ENCODE results near the gene TAF3.

The TAF3 gene

DNA sequence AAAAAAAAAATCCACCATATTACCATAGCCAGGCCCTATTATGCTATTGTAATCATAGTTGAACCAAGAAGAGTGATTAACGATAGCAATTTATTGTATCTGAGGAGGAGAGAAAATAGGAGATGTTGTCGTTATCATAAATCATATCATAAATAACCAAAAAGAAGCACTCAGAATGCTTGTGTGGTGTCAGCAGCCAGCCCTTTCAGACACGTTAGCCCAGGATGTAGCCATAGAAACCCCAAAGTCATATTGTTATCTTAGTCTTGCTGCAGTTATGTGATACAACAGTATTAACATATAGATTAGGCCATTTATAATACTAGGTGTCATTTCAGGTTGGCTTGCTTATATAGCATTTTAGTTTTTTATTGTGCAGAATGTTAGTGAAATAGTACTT is 134.0 kb downstream of the TAF3 start:
- H4K20me1 ChIP-seq (ENCODE audit: insufficient read depth, low read length) = no peaks in the 10 kb centered on the region
- DNase-seq = no peak
- H3K4me2 ChIP-seq (ENCODE audit: low read depth, low read length) = no peak overlapping the region
- H3K9me3 ChIP-seq (replicated peaks; ENCODE audit: insufficient read depth, low read length) = no peaks in the 10 kb centered on the region
- TF ChIP-seq, protein P1, sequence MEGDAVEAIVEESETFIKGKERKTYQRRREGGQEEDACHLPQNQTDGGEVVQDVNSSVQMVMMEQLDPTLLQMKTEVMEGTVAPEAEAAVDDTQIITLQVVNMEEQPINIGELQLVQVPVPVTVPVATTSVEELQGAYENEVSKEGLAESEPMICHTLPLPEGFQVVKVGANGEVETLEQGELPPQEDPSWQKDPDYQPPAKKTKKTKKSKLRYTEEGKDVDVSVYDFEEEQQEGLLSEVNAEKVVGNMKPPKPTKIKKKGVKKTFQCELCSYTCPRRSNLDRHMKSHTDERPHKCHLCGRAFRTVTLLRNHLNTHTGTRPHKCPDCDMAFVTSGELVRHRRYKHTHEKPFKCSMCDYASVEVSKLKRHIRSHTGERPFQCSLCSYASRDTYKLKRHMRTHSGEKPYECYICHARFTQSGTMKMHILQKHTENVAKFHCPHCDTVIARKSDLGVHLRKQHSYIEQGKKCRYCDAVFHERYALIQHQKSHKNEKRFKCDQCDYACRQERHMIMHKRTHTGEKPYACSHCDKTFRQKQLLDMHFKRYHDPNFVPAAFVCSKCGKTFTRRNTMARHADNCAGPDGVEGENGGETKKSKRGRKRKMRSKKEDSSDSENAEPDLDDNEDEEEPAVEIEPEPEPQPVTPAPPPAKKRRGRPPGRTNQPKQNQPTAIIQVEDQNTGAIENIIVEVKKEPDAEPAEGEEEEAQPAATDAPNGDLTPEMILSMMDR (IDR thresholded peaks at IDR 0.05; ENCODE audit: low read length) = no peak
- TF ChIP-seq EZH2phosphoT487 (IDR thresholded peaks at IDR 0.05; ENCODE audit: low read length) (no peak), EZH2 (optimal IDR thresholded peaks at IDR 0.05; ENCODE audit: low read depth, low read length) (no peak)
- H3K9me2 ChIP-seq (replicated peaks; ENCODE audit: insufficient read depth, low read length) = no peaks in the 10 kb centered on the region
- H3F3A ChIP-seq (ENCODE audit: insufficient read depth, low read length) = no peaks in the 10 kb centered on the region
- H3K4me3 ChIP-seq (ENCODE audit: low read length) = no peak overlapping the region
- H3K27ac ChIP-seq (ENCODE audit: low read length) = no peak overlapping the region
- H3K36me3 ChIP-seq (replicated peaks; ENCODE audit: insufficient read depth, low read length) = no peaks in the 10 kb centered on the region
- no peaks in the 10 kb centered on the region for H3K27me3 ChIP-seq (replicated peaks; ENCODE audit: insufficient read depth, low read length)
- H2AFZ ChIP-seq (ENCODE audit: low read length) = no peak overlapping the region
- H3K4me1 ChIP-seq (ENCODE audit: low read length) = no peaks in the 10 kb centered on the region
- H3K9ac ChIP-seq (ENCODE audit: low read length) = no peak overlapping the region
- 0 out of 2 replicates have a peak, but pooled peaks cover 4% of the 10 kb centered on the region for H3K79me2 ChIP-seq (ENCODE audit: low read length)

DNA sequence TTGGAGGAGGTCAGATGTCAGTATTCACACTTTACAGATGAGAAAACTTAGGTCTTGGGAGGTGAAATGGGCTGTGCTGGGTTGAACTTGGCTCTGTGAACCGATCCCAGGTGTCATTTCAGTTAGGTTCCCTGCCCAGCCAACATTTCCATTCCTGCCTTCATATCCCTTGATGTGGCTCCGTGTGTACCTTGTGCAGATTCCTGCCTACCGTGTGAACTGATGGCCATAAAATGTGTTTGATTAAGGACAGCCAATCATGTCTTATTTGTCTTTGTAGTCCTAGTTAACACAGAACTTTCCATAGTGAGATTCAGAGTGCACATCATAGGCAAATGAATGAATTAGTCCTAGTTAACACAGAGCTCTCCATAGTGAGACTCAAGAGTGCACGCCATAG is 135.1 kb downstream of the TAF3 start:
- Histone ChIP-seq H3K27ac (ENCODE audit: low read length) (no peak overlapping the region), H3K9ac (ENCODE audit: low read length) (no peak overlapping the region), H3K36me3 (replicated peaks; ENCODE audit: insufficient read depth, low read length) (no peaks in the 10 kb centered on the region), H2AFZ (ENCODE audit: low read length) (no peak overlapping the region), H3K79me2 (ENCODE audit: low read length) (0 out of 2 replicates have a peak, but pooled peaks cover 4% of the 10 kb centered on the region), H3K4me3 (ENCODE audit: low read length) (no peak overlapping the region), H3K27me3 (replicated peaks; ENCODE audit: insufficient read depth, low read length) (no peaks in the 10 kb centered on the region), H3K9me2 (replicated peaks; ENCODE audit: insufficient read depth, low read length) (no peaks in the 10 kb centered on the region), H3K4me1 (ENCODE audit: low read length) (no peaks in the 10 kb centered on the region), H3K9me3 (replicated peaks; ENCODE audit: insufficient read depth, low read length) (no peaks in the 10 kb centered on the region), H3F3A (ENCODE audit: insufficient read depth, low read length) (no peaks in the 10 kb centered on the region), H4K20me1 (ENCODE audit: insufficient read depth, low read length) (no peaks in the 10 kb centered on the region), H3K4me2 (ENCODE audit: low read depth, low read length) (no peak overlapping the region)
- no peak for TF ChIP-seq EZH2phosphoT487 (IDR thresholded peaks at IDR 0.05; ENCODE audit: low read length)
- TF ChIP-seq, protein P1 (IDR thresholded peaks at IDR 0.05; ENCODE audit: low read length) = no peak
- no peak for TF ChIP-seq EZH2 (optimal IDR thresholded peaks at IDR 0.05; ENCODE audit: low read depth, low read length)
- no peak for DNase-seq

DNA sequence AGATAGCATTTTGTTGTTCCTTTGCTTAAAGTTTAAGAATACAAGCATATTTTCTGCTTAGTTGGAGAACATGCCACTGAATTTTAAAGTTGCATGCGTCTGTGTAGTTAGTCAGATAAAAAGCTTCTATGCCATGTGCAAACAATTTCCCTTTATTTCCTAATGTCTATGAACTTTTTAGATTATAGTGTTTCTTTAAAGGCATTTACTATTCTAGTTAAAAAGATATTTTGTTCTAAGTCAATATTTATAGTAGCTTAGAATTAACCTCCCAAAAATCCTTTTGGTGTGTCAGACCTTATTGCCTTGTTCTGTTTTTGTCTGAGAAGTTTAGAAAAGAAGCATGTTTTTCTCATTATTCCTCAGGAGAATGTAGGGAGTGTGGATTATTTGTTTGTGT is 137.1 kb downstream of the TAF3 start:
- Histone ChIP-seq H3K27ac (ENCODE audit: low read length) (no peak overlapping the region), H3K4me1 (ENCODE audit: low read length) (no peaks in the 10 kb centered on the region), H4K20me1 (ENCODE audit: insufficient read depth, low read length) (no peaks in the 10 kb centered on the region), H2AFZ (ENCODE audit: low read length) (no peak overlapping the region), H3K4me3 (ENCODE audit: low read length) (no peak overlapping the region), H3K9me3 (replicated peaks; ENCODE audit: insufficient read depth, low read length) (no peaks in the 10 kb centered on the region), H3K79me2 (ENCODE audit: low read length) (0 out of 2 replicates have a peak, but pooled peaks cover 4% of the 10 kb centered on the region), H3K9me2 (replicated peaks; ENCODE audit: insufficient read depth, low read length) (no peaks in the 10 kb centered on the region), H3K9ac (ENCODE audit: low read length) (no peak overlapping the region), H3K36me3 (replicated peaks; ENCODE audit: insufficient read depth, low read length) (no peaks in the 10 kb centered on the region), H3K27me3 (replicated peaks; ENCODE audit: insufficient read depth, low read length) (no peaks in the 10 kb centered on the region), H3F3A (ENCODE audit: insufficient read depth, low read length) (no peaks in the 10 kb centered on the region), H3K4me2 (ENCODE audit: low read depth, low read length) (no peak overlapping the region)
- DNase-seq = no peak
- TF ChIP-seq EZH2phosphoT487 (IDR thresholded peaks at IDR 0.05; ENCODE audit: low read length) (no peak), EZH2 (optimal IDR thresholded peaks at IDR 0.05; ENCODE audit: low read depth, low read length) (no peak)
- TF ChIP-seq, protein P1 (IDR thresholded peaks at IDR 0.05; ENCODE audit: low read length) = no peak
